Pancreas (tissue), 10 donors: ENCODE data around the gene KRT76. TPM values are rescaled to one million over a fixed set of nuclear protein-coding genes. Genes with fewer than 3 reads are reported as not detected.

Experiments
- ATAC-seq, 4 donors: fragments of 200-7000 bp; cut with Tn5 transposase; one replicate each; pipeline versions ENCODE4 v1.8.0 to v1.9.1; 2020; ENCODE audit warnings: mild to moderate bottlenecking in 4 of 4, moderate library complexity in 4 of 4
- DNase-seq, 6 donors: peaks; one replicate each; pipeline ENCODE4 v3.0.0-alpha.2; 2020
- FAIRE-seq: peaks from 2 replicates; lab custom pipeline; 2012; peaks lifted over from hg19 to GRCh38; lab: Jason Lieb, UNC
- H3K27ac ChIP-seq, 4 donors: fragments of 200-600 bp; sonication (generic); 1 replicate in 3 of 4; 2 replicates in 1 of 4; pipeline versions ENCODE4 v1.5.0 to v1.8.0; 2020
- H3K27me3 ChIP-seq, 4 donors: fragments of 200-600 bp; one replicate each; pipeline ENCODE4 v1.8.0; 2021
- H3K36me3 ChIP-seq, 3 donors: fragments of 200-600 bp; sonication (generic) in 1 of 3; one replicate each; pipeline versions ENCODE4 v1.5.0 to v1.8.0; 2020 to 2021
- H3K4me1 ChIP-seq, 3 donors: fragments of 200-600 bp; one replicate each; pipeline ENCODE4 v1.8.0; 2021
- H3K4me3 ChIP-seq, 4 donors: fragments of 200-600 bp; sonication (generic) in 2 of 4; one replicate each; pipeline versions ENCODE4 v1.5.0 to v1.8.0; 2020 to 2021
- H3K9me3 ChIP-seq, 4 donors: fragments of 200-600 bp; one replicate each; pipeline ENCODE4 v1.8.0; 2021
- CTCF ChIP-seq, 4 donors: fragments of 200-600 bp; sonication (generic) in 3 of 4; IDR thresholded peaks; one replicate each; pipeline versions ENCODE4 v1.5.0 to v1.8.0; 2021; ENCODE audit warnings: antibody characterized with exemption in 4 of 4
- WGBS, 2 donors: extraction: QIAGEN DNeasy Blood & Tissue Kit; methylation state at CpG; one replicate each; pipeline ENCODE4 v1.1.7; 2013; 5-methylcytosine and 5-hydroxymethylcytosine counted together
- intact Hi-C, 3 donors: fragments of 100-400 bp; cut with DNase I; formaldehyde crosslinking; loops; one replicate each; pipeline versions ENCODE4 v1.11.1 to v1.14.2; 2022
- polyA plus RNA-seq, 2 donors: library from polyadenylated mRNA; stranded (reverse); fragments of 200-250 nt; gene quantifications; one replicate each; pipeline ENCODE4 v1.2.3, GENCODE V29; 2013
- total RNA-seq, 6 donors: library from RNA; stranded (reverse); fragmentation: NEBNext Ultra II Directional in 4 of 6; extraction: Animal tissue kit (Norgen Biotek cat#: 25700) in 4 of 6; gene quantifications; one replicate each; pipeline versions ENCODE4 v1.2.1 to v1.2.4, GENCODE V29; 2021 to 2023
- donor health status: healthy with polysubstance abuse.
- donor health status: DM: no; HTN: no; CAD: no; lungs with moderate emphysema.
- donor health status: DM: no; HTN: no; CAD: no.
- donor health status: control.
- donor health status: control.
- donor health status: Bipolar disorder and iron deficiency.
- donor health status: DM: yes; HTN: yes; CAD: no.
- donor health status: DM: no; HTN: no; CAD: no.
- donor health status: DM: no; HTN: no; CAD: no.
- donor health status: DM: yes; HTN: yes; CAD: no.

KRT76 gene
- total and polyA plus RNA-seq, 8 donors, result not detected

DNA sequence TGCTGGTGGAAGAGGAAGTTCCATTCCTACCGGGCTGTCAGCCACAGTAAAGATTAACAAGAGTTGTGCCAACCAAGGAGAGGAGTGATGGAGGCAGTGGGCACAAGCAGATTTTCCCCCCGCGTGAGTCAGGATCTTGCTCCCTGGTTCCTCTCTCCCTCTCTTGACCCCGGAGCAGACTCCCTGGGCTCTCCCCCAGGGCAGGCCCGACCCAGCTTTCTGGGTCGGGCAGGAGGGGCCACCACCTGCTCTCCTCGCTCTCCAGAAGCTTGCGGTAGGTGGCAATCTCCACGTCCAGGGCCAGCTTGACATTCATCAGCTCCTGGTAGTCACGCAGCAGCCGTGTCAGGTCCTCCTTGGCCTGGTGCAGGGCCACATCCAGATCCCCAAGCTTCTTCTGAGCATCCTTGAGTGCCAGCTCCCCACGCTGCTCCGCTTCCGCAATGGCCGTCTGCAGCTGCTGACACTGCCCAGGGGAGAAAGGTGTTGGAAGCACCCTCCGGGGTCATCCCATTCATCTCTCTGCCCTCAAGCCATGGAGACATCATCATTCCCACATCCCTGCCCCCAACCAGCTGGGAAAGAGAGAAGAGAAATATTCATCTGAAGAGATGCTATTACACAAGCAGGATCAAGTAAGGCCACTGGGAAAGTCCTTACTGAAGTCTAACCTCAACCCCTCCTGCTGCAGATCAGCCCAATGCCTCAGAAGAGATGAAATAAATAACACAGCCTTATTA lies 45.8 kb upstream of the KRT76 start:
- no peak overlapping the region for H3K27ac ChIP-seq
- H3K4me1 ChIP-seq, result no peaks in the 10 kb centered on the region
- ATAC-seq (no peak), FAIRE-seq (no peak), DNase-seq (no peak)
- H3K4me3 ChIP-seq, result no peak overlapping the region
- no peak for TF ChIP-seq CTCF (IDR thresholded peaks at IDR 0.05)
- H3K9me3 ChIP-seq, result no peaks in the 10 kb centered on the region
- H3K27me3 ChIP-seq, result no peaks in the 10 kb centered on the region
- intact Hi-C loops, result no loop called here
- no peaks in the 10 kb centered on the region for H3K36me3 ChIP-seq
- 62 to 68% methylated on average over 16 of the region's 16 CpGs for WGBS, 2 donors

GRCh38 chr12:52821826-52822660 lies 44.9 kb upstream of the KRT76 start:
- Histone ChIP-seq H3K4me3 (no peak overlapping the region), H3K9me3 (no peaks in the 10 kb centered on the region), H3K4me1 (no peaks in the 10 kb centered on the region), H3K27me3 (no peaks in the 10 kb centered on the region), H3K27ac (no peak overlapping the region), H3K36me3 (no peaks in the 10 kb centered on the region)
- ATAC-seq, result peak in 3 of 4 donors; percentile 34 to 59 (median 36)
- DNase-seq, result no peak
- intact Hi-C loops, result no loop called here
- no peak for FAIRE-seq
- no peak for TF ChIP-seq CTCF (IDR thresholded peaks at IDR 0.05)
- 71 to 78% methylated on average over 10 of the region's 10 CpGs for WGBS, 2 donors

DNA sequence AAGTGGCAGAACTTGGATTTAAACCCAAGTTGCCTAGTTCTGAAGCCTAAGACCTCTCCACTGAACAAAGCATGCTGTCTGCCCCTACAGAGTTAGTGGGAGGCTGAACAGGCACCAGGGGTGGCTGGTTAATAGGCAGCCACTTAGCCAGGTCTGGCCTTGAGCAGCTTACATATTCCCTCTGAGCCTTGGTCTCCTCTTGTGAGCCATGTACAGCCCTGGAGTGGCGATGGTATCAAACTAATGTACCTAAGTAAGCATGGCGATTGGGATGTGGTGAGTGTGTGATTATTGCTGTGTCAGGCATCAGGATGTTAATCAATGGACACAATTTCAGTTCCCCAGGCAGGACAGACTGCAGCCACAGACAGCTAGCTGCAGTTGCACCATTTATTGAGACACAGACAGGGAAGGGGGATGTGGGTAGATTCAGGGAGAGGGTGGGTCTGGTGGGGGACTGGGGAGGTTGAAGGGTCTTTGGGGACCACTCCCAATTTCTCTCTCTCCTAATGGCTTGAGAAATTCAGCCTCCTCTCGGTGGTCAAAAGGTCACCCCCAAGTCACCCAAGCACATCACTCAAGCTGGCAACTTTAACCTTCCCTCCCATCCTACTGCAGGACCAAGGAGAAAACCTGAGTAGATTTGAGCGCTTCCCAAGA lies 44.1 kb upstream of the KRT76 start:
- no peaks in the 10 kb centered on the region for H3K9me3 ChIP-seq
- H3K4me3 ChIP-seq, result no peak overlapping the region
- FAIRE-seq (no peak), ATAC-seq (no peak), DNase-seq (no peak)
- H3K36me3 ChIP-seq, result no peaks in the 10 kb centered on the region
- WGBS, 2 donors, result 64 to 81% methylated on average over 4 of the region's 4 CpGs
- no peak for TF ChIP-seq CTCF (IDR thresholded peaks at IDR 0.05)
- intact Hi-C loops, result no loop called here
- H3K27ac ChIP-seq, result no peak overlapping the region
- H3K4me1 ChIP-seq, result no peaks in the 10 kb centered on the region
- H3K27me3 ChIP-seq, result no peaks in the 10 kb centered on the region

DNA sequence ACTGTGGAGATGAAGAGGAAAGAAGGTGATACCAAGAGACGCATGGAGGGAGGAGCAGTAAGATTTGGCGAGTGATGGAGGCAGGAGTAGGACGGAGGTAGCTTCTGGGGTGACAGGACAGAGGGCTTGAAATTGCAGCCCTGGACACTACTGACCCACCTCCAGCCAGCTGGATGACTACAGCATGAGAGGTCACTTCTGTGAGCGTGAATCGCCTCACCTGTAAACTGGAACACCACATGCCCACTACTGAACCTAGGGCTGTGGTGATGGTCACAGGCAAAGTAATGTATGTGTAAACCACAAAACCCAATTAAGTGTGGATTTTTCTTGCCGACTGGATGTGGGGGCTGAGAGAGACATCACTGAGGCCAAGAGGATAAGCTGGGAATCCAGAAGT lies 43.4 kb upstream of the KRT76 start:
- Histone ChIP-seq H3K27me3 (no peaks in the 10 kb centered on the region), H3K4me3 (no peak overlapping the region), H3K4me1 (no peaks in the 10 kb centered on the region), H3K27ac (no peak overlapping the region), H3K36me3 (no peaks in the 10 kb centered on the region), H3K9me3 (no peaks in the 10 kb centered on the region)
- WGBS, 2 donors, result 84 to 87% methylated on average over 6 of the region's 6 CpGs
- intact Hi-C loops, result no loop called here
- FAIRE-seq (no peak), ATAC-seq (no peak), DNase-seq (no peak)
- TF ChIP-seq CTCF (IDR thresholded peaks at IDR 0.05), result no peak
